ENCODE data around the gene RALGPS2.

- TF ChIP-seq, protein P1, sequence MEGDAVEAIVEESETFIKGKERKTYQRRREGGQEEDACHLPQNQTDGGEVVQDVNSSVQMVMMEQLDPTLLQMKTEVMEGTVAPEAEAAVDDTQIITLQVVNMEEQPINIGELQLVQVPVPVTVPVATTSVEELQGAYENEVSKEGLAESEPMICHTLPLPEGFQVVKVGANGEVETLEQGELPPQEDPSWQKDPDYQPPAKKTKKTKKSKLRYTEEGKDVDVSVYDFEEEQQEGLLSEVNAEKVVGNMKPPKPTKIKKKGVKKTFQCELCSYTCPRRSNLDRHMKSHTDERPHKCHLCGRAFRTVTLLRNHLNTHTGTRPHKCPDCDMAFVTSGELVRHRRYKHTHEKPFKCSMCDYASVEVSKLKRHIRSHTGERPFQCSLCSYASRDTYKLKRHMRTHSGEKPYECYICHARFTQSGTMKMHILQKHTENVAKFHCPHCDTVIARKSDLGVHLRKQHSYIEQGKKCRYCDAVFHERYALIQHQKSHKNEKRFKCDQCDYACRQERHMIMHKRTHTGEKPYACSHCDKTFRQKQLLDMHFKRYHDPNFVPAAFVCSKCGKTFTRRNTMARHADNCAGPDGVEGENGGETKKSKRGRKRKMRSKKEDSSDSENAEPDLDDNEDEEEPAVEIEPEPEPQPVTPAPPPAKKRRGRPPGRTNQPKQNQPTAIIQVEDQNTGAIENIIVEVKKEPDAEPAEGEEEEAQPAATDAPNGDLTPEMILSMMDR (IDR thresholded peaks at IDR 0.05; ENCODE audit: low read depth, low read length) = no peak
- TF ChIP-seq MAX (IDR thresholded peaks at IDR 0.05; ENCODE audit: low read depth, low read length) = no peak
- no peak for TF ChIP-seq POLR2A (IDR thresholded peaks at IDR 0.05; ENCODE audit: extremely low read depth, insufficient read length)
Measured at GRCh38 chr1:178743801-178744200, 18.8 kb downstream of the RALGPS2 start.

Data from NB4 (cell line).